H1 (cell line): ENCODE measurements around the gene SS18. TPM values are rescaled to one million over a fixed set of nuclear protein-coding genes. Genes with fewer than 3 reads are reported as not detected.

Source experiments
- RXRA ChIP-seq: IDR thresholded peaks from 2 replicates; pipeline ENCODE4 v1.6.1; 2011; ENCODE audit warnings: low read depth, mild to moderate bottlenecking, low read length, moderate library complexity; ENCODE audit not compliant: insufficient read depth
- SUZ12 ChIP-seq: fragments of 200-600 bp; sonication (generic); IDR thresholded peaks from 2 replicates; pipeline ENCODE4 v1.6.1; 2012; ENCODE audit warnings: mild to moderate bottlenecking, inconsistent platforms, low read length, moderate library complexity, mixed read lengths
- TAF1 ChIP-seq: IDR thresholded peaks from 2 replicates; pipeline ENCODE4 v1.6.1; 2011; ENCODE audit warnings: mild to moderate bottlenecking, low read depth, low read length
- TBP ChIP-seq: IDR thresholded peaks from 2 replicates; pipeline ENCODE4 v1.6.1; 2011; ENCODE audit warnings: low read depth, low read length, improper control_type of control experiment
- TCF12 ChIP-seq: IDR thresholded peaks from 2 replicates; pipeline ENCODE4 v1.6.1; 2011; ENCODE audit warnings: low read depth, mild to moderate bottlenecking, low read length
- polyA plus RNA-seq, 7 experiments: library from polyadenylated mRNA; depleted of rRNA in 3 of 7; stranded (reverse) in 5 of 7; unstranded in 2 of 7; fragments of >200 nt in 5 of 7; fragments of 200-250 nt in 2 of 7; gene quantifications; 1 replicate in 5 of 7; 2 replicates in 1 of 7; 4 replicates in 1 of 7; pipeline versions ENCODE4 v1.2.1 to v1.2.3, GENCODE V29; 2011 to 2013; ENCODE audit warnings: missing spikeins in 2 of 7, mixed read lengths in 2 of 7
- total RNA-seq: library from RNA; stranded (reverse); fragmentation: NEBNext Ultra II Directional; extraction: Animal tissue kit (Norgen Biotek cat#: 25700); gene quantifications from 2 replicates; pipeline ENCODE4 v1.2.1, GENCODE V29; 2021

SS18 gene
- total and polyA plus RNA-seq, 2 of the 8 experiments (the other 6 are each of a cell fraction or from before 2014, with no cell fraction given), result 83.5 to 106 TPM

DNA sequence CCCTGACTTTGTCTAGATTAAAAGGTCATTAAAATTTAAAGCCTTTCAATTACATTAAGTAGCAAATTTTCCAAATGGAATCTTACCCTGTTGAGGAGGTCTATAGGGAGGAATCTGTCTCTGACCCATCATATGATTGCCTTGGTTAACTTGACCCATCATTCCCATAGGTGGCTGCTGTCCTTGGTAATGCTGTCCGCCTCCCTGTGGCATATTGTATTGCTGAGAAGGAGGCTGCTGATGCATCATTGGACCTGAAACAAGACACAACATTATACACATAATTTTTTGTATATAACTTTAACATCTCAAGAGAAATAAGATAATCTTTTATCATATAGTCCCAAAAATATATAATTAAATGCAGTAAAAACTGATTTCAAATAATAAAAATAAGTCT is 51.2 kb downstream of the SS18 start (continued):
- no peak for TF ChIP-seq TCF12
- TF ChIP-seq SUZ12, result no peak
- no peak for TF ChIP-seq TAF1
- no peak for TF ChIP-seq TBP
- no peak for TF ChIP-seq RXRA
- TF ChIP-seq, all 59 proteins: peak for 0
